ENCODE data around the gene ORC2. TPM values are rescaled to one million over a fixed set of nuclear protein-coding genes. Genes with fewer than 3 reads are reported as not detected.

The ORC2 gene
- polyA plus RNA-seq, 3 donors = 3.1 to 5.4 (median 3.9) TPM

GRCh38 chr2:200860092-200860795, 103.2 kb downstream of the ORC2 start:
- H3K9me3 Mint-ChIP-seq = peaks cover 0 to 1% (median 0%) of the 10 kb centered on the region in 7 donors
- Histone ChIP-seq H3K4me2 (replicated peaks; ENCODE audit: extremely low read depth, low read length, poor library complexity, severe bottlenecking) (peak overlapping the region; percentile 82), H3K9me3 (replicated peaks in 1 of 2; ENCODE audit: control insufficient read depth in 1 of 2, insufficient read depth in 1 of 2, low read length in 2 of 2) (no peaks in the 10 kb centered on the region), H3K36me3 (replicated peaks in 1 of 2; ENCODE audit: control insufficient read depth in 1 of 2, insufficient read depth in 2 of 2, low read length in 2 of 2) (peaks cover 59 to 63% of the 10 kb centered on the region in 2 donors), H2AFZ (ENCODE audit: insufficient read depth, low read depth, low read length, poor library complexity, severe bottlenecking) (no peak overlapping the region), H3K27ac (ENCODE audit: low read depth in 1 of 2, low read length in 2 of 2) (peak overlapping the region in 1 of 2 donors; percentile 100), H3K4me1 (ENCODE audit: control insufficient read depth in 1 of 2, insufficient read depth in 2 of 2, low read length in 2 of 2) (peaks cover 27 to 38% of the 10 kb centered on the region in 2 donors), H3K27me3 (ENCODE audit: control insufficient read depth in 2 of 2, insufficient read depth in 2 of 2, low read length in 2 of 2) (no peaks in the 10 kb centered on the region), H4K20me1 (ENCODE audit: insufficient read depth, low read length) (peaks cover 89% of the 10 kb centered on the region), H3K4me3 (replicated peaks in 1 of 3; ENCODE audit: low read depth in 2 of 3, low read length in 3 of 3) (peak overlapping the region in 1 of 3 experiments; percentile 88), H3K9ac (ENCODE audit: insufficient read depth, low read length, poor library complexity, severe bottlenecking) (no peak overlapping the region), H3K79me2 (ENCODE audit: insufficient read depth, low read length) (peaks cover 96% of the 10 kb centered on the region)
- peaks cover 56 to 70% of the 10 kb centered on the region in 2 donors for H3K36me3 Mint-ChIP-seq
- H3K27ac Mint-ChIP-seq = peak overlapping the region; percentile 63 to 99 (median 79)
- intact Hi-C loops (cut with micrococcal nuclease) = loop anchor here (5.0 to 10.0 kb wide), 3 partner anchors 48 to 225 kb away; partner anchors contain the start of gene BZW1 (in 2 of the 2)
- 42% methylated on average over 2 of the region's 12 CpGs for WGBS (ENCODE audit: insufficient coverage)
- TF ChIP-seq CTCF (IDR thresholded peaks at IDR 0.05) = no peak
- peak overlapping the region in 1 of 2 donors; percentile 58 for H3K4me3 Mint-ChIP-seq
- H3K27me3 Mint-ChIP-seq (ENCODE audit: low read depth in 3 of 3) = no peaks in the 10 kb centered on the region
- peaks cover 29% of the 10 kb centered on the region for H3K4me1 Mint-ChIP-seq
- DNase-seq = peak in 1 of 3 donors; percentile 30

Small RNA genes within 50 kb of the gene (small RNA-seq; reads per million reads assigned to genes)
- not detected for gene RF00019 (ENCODE audit: insufficient read length, low read depth)
- gene RNU6-312P (ENCODE audit: insufficient read length, low read depth) = not detected
- gene RNU6-762P (ENCODE audit: insufficient read length, low read depth) = not detected

Other genes with a start within 250 kb of the ORC2 start
- 100 to 1,000 TPM in 2 of 3 donors, 10 to 100 TPM in 1; 58.0 to 221 (median 202) TPM for gene BZW1, start 151.8 kb downstream of the ORC2 start, polyA plus RNA-seq
- 100 to 1,000 TPM in 1 of 3 donors, 1 to 10 TPM in 2; 7.5 to 383 (median 8.2) TPM for gene CLK1, start 99.0 kb downstream of the ORC2 start, polyA plus RNA-seq
- 10 to 100 TPM; 12.3 to 34.6 (median 20.4) TPM for gene PPIL3, start 74.6 kb downstream of the ORC2 start, polyA plus RNA-seq
- gene NIF3L1, start 74.3 kb downstream of the ORC2 start, polyA plus RNA-seq = 10 to 100 TPM; 16.2 to 18.0 (median 16.9) TPM
- gene HYCC2, start 108.0 kb upstream of the ORC2 start, polyA plus RNA-seq = 10 to 100 TPM in 1 of 3 donors, 1 to 10 TPM in 2; 6.8 to 10.2 (median 7.7) TPM
- 100 to 1,000 TPM in 2 of 3 donors, 10 to 100 TPM in 1; 26.3 to 340 (median 313) TPM for gene NDUFB3, start 108.3 kb upstream of the ORC2 start, polyA plus RNA-seq
- gene CFLAR, start 152.5 kb upstream of the ORC2 start, polyA plus RNA-seq = 100 to 1,000 TPM in 1 of 3 donors, 10 to 100 TPM in 2; 79.4 to 149 (median 79.5) TPM
- 10 to 100 TPM; 17.7 to 23.3 (median 18.9) TPM for gene CASP10, start 219.5 kb upstream of the ORC2 start, polyA plus RNA-seq